Superior temporal gyrus (tissue), 1 donor: Measurements from ENCODE around the gene LRRC32.
"Not testable (repeated sequence)": the region's sequence is repeated elsewhere in the genome, so short reads cannot be mapped to it uniquely, and the experiment has no call there.

Experiments
- DNase-seq: peaks from one replicate; pipeline ENCODE4 v3.0.0-alpha.2; 2016; ENCODE audit errors: extremely low spot score

The LRRC32 gene

GRCh38 chr11:76629116-76629852 lies 41.3 kb downstream of the LRRC32 start:
- DNase-seq, result no peak

DNA sequence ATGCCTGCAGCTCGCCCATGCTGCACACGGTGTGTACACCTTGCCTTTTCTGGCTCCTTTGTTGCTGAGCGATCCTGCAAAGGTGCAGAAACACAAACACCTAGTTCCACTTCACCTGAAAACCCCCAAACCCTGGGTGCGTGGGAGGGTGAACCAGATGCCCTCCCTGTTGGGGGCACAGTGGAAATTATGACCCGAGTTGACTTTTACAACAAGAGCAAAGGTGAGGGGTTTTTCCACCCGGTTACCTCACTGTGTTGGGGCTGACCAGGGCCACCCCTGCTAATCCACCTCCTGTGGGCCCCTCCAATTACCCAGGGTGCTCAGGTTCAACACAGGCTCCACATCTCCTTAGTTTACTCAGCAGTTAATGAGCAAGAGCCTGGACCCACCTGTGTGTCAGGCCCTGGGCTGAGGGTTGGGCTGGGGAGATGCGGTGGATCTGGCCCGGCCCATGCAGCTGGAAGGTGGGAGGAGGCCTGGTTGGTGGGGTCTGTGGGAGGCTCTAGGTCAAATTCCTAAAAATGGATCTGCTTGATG lies 42.1 kb downstream of the LRRC32 start:
- no peak for DNase-seq

GRCh38 chr11:76627606-76628005 lies 42.9 kb downstream of the LRRC32 start:
- no peak for DNase-seq

DNA sequence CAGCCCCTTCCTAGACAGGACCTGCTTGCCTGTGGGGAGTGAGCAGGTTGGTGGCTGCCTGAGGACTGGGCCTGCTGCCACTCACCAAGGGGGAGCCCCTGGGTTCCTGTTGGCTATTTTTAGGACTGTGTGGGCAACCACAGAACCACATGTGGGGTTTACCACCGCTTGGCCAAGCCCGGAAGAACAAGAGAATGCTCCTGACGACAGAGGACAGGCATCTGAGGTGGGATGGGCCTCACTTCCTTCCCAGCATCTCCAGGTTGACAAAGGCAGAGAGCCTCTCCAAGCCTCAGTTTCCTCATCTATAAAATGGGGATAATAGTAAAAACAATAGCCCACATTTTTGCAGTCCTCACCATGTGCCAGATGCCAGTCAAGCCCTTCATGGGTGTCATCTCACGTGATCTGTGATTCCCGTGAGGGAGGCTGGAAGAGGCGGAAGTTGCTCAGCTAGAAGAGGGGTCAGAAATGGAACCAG lies 43.6 kb downstream of the LRRC32 start:
- DNase-seq, result no peak

- DNase-seq, result no peak
These were observed 44.3 kb downstream of the LRRC32 start for GRCh38 chr11:76626266-76626665.

- no peak for DNase-seq
These were observed 44.9 kb downstream of the LRRC32 start for GRCh38 chr11:76625472-76626186.

- no peak for DNase-seq
These were observed 45.8 kb downstream of the LRRC32 start for GRCh38 chr11:76624500-76625379.

- DNase-seq, result no peak
These were observed 46.6 kb downstream of the LRRC32 start for GRCh38 chr11:76623884-76624419.

DNA sequence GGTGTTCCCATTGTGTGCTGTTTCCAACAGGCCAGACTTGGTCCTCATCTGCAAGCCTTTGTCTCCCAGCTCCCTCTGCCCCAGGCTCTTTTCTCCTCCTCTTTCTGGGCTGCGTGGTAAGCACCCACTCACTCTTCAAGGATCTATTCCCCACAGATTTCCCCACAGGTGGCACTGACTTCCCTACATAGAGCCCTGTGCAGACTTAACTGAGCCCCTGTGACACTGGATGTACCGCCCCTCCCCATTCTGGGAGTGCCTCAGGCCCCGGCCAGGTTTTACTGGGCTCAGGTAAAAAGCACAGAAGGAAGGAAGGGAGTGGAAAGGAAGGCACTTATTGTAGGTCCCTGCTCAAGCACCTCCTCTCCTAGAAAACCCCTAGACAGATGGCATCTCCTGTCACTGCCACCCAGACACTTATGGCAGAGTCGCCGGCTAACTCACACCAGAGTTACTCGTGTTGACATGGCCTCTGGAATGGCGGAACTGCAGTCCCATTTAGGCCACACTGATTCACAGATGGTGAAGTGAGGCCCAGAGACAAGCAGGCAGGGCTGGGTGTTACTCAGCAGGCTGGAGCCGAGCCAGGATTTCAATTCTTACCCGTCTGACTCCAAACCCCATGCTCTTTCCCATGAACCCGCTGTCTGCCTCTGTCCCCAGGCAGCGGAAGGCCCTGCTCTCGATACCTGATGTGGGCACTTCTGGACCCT lies 47.2 kb downstream of the LRRC32 start:
- DNase-seq, result no peak

DNA sequence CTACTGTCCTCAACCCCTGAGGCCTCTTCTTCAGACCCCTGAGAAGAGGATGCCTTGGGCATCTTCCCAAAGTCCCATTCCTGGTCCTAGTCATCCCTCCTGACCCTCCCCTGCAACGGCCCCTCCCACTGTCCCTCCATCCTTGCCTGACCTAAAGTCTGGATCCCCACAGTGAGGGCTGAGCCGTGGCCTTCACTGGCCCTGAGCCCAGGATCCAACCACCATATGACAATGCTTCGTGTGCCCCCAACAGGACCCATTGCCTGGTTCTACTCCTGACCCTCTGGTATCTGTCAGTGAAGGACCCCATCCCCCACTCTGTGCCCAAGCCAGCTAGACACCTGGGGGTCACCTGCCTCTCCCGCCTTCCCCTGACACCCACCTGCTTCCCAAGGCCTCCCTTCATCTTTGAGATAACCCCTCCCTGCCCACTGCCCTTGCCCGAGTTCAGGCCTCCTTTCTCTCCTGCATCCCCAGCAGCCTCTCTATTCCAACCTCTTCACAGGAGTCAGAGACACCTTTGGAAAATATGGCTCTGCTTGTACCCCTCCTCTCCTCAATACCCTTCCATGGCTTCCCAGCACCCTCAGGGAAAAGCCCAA lies 48.0 kb downstream of the LRRC32 start:
- no peak for DNase-seq

- no peak for DNase-seq
These were observed 48.7 kb downstream of the LRRC32 start for GRCh38 chr11:76621868-76622267.

DNA sequence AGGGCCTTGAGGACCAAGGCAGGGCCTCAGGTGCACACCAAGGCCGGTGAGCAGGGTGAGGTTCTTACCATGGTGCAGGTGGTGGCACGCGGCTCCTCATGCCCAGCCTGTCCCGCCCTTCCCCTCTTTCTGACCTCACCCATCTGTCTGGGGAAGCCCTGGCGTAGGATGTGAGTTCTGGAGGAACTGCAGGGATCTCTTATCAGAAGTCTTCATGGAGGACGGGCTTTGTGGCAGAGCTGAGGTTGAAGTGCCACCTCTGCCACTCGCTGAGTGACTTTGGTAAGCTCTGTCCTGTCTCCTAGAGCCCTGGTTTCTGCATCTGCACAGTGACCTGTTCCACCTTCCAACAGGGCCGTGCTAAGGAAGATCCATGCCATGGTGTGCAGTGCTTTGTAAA lies 49.1 kb downstream of the LRRC32 start:
- no peak for DNase-seq

GRCh38 chr11:76620489-76620888 lies 50.1 kb downstream of the LRRC32 start:
- no peak for DNase-seq

- not testable (repeated sequence) for DNase-seq
These were observed 50.7 kb downstream of the LRRC32 start for GRCh38 chr11:76619801-76620200.

GRCh38 chr11:76617553-76618265 lies 52.8 kb downstream of the LRRC32 start:
- no peak for DNase-seq

DNA sequence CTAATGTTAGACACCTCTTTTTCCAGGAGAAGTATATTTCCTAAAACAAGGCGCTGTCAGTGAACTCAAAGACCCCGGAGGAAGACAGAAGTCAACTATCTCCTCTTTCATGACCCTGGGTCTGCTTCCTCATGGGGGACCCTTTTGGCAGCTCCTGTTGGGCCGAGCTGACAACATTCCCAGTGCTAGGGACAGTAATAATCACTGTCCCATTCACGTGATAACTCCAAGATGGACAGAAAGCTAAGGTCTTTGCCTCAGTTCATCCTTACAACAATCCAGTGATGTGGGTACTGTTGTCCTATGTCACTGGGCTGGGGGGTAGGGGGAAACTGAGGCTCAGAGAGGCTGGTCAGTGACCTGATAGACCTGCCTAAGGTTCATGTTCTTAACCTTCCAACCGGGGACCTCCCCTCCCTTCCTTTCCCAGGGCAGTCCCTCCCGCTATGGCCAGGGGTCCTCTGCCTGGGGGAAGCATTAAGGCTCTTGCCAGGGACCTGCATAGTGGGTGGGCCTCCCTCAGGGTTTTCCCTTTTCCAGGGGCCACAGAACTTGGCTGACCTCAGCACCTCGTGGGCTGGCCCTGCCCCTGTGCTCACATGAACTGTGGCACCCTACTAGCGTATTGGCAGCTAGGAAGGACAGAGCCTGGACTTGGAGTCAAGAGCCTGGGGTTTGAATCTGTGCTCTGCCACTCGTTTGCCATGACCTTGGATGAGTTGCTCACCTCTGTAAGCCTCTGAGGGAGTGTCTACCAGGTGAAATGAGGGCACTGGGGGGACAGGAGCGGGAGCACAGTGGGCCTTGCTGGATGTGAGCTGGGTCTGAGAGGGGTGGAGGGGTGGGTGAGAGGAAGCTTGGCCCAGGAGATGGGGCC lies 53.6 kb downstream of the LRRC32 start:
- no peak for DNase-seq

- DNase-seq, result no peak
These were observed 54.6 kb downstream of the LRRC32 start for GRCh38 chr11:76615950-76616349.

DNA sequence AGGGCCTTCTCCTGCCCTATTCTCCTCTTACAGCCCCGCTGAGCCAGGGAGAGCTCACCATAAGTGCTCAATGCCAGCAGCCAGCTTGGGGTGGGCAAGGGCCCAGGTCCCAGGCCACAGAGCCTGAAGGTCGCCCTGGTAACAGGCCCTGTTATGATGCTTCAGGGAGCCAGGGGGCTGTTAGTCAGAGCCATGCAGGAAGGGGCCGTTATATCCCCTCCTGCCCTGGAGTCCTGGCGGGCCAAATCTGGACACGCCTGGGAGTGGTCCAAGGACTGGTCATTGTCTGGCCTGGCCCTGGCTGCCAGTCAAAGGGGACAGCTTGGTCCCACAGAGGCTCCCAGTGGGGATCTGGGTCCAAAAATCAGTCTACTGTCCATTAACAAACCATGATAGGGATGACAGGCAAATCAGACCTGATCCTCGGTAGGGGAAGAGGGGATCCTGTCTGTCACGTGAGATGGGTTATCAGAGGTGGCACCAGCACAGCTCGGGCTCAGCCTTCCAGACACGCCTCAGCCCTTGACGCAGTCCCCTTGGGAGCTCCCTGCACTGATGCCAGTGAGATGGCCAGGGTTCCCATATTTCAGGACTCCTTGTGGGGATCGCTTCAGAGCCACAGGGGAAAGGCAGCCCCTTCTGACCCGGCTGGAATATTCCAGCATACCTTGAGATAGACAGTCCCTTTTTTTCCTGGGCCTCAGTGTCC lies 55.9 kb downstream of the LRRC32 start:
- DNase-seq, result no peak
